Epithelial cell of proximal tubule (primary cell): ENCODE data around the gene ADGRF4. TPM values are rescaled to one million over a fixed set of nuclear protein-coding genes. Genes with fewer than 3 reads are reported as not detected.

ENCODE experiments used
- DNase-seq: peaks from one replicate; pipeline ENCODE4 v3.0.0-alpha.2; 2011; ENCODE audit warnings: low read depth
- H3K4me3 ChIP-seq: 2 replicates; pipeline ENCODE4 v1.5.1; 2011; ENCODE audit warnings: low read depth, mild to moderate bottlenecking, low read length
- total RNA-seq: library from RNA; depleted of rRNA; stranded (reverse); fragments of >200 nt; gene quantifications from 2 replicates; pipeline ENCODE4 v1.2.3, GENCODE V29; 2015
- TF ChIP-seq, protein P1 (sequence below): conservative IDR thresholded peaks from 2 replicates; pipeline ENCODE4 v1.5.1; 2012; ENCODE audit warnings: low read depth, mild to moderate bottlenecking, low read length

Gene ADGRF4, protein sequence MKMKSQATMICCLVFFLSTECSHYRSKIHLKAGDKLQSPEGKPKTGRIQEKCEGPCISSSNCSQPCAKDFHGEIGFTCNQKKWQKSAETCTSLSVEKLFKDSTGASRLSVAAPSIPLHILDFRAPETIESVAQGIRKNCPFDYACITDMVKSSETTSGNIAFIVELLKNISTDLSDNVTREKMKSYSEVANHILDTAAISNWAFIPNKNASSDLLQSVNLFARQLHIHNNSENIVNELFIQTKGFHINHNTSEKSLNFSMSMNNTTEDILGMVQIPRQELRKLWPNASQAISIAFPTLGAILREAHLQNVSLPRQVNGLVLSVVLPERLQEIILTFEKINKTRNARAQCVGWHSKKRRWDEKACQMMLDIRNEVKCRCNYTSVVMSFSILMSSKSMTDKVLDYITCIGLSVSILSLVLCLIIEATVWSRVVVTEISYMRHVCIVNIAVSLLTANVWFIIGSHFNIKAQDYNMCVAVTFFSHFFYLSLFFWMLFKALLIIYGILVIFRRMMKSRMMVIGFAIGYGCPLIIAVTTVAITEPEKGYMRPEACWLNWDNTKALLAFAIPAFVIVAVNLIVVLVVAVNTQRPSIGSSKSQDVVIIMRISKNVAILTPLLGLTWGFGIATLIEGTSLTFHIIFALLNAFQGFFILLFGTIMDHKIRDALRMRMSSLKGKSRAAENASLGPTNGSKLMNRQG
- total RNA-seq: 1.5 and 3.4 TPM in 2 replicates

DNA sequence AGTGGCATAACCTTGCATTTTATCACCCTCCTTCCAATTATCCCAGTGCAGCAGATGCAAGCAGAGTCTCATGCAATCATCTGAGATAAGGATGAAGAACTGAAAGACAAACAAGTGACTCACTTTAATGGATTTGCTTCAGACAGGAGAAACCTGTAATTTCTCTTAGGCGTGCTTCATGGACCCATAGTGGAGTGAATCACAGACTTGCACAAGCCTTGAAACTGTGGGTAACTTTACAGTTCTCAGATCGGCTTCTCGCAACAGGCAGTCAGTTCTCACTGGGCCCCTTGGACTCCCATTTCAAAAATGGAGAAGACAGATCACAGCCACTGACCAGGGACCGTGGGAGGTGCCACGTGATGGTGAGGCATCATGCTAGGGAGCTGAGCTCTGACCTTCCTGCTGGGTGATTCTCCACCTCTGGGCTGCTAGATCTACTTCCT is at the start of gene ADGRF4:
Gene ADGRF4, plus strand, starts transcription at position 239 of the 446 bp plus-strand sequence. CDS start 8,666 bp downstream, outside the sequence.
- peak; percentile 72 for DNase-seq
- TF ChIP-seq, protein P1, sequence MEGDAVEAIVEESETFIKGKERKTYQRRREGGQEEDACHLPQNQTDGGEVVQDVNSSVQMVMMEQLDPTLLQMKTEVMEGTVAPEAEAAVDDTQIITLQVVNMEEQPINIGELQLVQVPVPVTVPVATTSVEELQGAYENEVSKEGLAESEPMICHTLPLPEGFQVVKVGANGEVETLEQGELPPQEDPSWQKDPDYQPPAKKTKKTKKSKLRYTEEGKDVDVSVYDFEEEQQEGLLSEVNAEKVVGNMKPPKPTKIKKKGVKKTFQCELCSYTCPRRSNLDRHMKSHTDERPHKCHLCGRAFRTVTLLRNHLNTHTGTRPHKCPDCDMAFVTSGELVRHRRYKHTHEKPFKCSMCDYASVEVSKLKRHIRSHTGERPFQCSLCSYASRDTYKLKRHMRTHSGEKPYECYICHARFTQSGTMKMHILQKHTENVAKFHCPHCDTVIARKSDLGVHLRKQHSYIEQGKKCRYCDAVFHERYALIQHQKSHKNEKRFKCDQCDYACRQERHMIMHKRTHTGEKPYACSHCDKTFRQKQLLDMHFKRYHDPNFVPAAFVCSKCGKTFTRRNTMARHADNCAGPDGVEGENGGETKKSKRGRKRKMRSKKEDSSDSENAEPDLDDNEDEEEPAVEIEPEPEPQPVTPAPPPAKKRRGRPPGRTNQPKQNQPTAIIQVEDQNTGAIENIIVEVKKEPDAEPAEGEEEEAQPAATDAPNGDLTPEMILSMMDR: no peak
- H3K4me3 ChIP-seq: no peak within 1 kb of the TSS

DNA sequence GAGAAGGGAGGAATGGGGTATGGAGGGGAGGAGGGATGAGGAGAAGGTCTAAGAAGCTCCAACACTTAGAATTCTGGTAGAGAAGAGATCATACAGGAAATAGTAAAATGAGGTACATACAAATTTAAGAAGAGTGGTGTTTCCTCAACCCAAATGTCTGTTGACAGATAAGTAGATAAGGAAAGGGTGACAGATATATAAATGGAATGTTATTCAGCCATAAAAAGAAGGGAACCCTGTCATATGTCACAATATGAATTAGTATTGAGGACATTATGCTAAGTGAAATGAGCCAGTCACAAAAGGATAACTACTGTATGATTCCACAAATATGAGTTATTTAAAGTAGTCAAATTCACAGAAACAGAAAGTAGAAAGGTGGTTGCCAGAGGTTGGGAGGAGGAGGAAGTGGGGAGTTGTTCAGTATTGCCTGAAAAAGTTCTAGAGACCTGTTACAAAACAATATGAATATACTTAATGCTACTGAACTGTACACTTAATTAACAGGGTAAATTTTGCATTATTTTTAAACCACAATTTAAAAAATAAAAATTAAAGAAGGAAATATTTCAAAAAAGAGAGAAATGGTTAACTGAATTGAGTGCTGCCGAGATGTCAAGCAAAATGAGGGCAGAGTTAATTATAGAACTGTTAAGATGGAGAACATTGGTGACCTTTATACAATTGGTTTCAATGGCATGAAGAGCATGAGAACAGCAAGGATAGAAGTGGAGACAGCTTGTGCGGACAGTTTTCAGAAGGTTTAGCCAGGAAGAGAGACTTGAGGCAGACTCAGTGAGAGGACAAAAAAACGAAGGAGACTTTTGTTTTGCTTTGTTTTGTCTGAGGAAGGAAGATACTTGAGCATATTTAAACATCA is 47.6 kb upstream of the ADGRF4 start:
- DNase-seq: no peak
- TF ChIP-seq, protein P1: no peak
- no peak overlapping the region for H3K4me3 ChIP-seq

DNA sequence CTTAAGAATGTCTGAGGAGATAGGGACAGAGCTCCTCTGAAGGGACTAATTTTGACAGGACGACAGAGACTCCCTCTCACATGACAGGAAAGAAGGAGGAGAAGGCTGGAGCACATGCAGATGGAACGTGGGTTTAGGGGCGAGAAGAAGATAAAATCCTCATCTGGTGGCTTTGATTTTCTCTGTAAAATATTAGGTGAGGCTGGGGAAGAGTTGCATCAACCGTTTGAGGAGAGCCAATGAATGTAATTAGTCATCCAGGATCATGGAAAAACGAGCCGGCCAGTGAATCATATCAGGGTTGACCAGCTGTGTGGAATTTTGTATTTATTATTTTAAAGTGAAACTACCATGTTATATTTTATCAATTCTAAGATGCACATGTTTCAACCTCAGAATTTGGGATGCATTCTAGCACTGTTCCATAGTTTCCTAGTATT is 46.9 kb upstream of the ADGRF4 start:
- H3K4me3 ChIP-seq: peak overlapping the region; percentile 12
- DNase-seq: peak; percentile 69
- TF ChIP-seq, protein P1: no peak

DNA sequence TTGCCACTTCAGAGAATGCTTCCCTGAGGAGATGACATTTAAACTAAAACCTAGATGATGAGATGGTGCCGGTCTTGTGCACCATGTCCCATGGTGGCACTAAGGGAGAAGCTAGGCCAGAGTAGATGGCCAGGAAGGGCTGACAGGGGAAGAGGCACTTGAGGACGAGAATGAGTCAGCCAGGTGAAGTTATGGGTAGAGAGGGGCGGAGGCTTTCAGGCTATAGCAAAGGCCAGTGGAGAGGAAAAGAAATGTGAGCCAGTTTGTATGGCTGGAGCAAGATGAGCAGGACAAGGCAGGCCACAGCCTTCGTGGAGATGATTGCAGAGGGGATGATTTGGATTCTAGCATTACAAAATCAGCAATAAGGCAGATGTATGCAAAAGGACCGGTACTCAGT is 44.7 kb upstream of the ADGRF4 start:
- DNase-seq: no peak
- TF ChIP-seq, protein P1: no peak
- no peak overlapping the region for H3K4me3 ChIP-seq

DNA sequence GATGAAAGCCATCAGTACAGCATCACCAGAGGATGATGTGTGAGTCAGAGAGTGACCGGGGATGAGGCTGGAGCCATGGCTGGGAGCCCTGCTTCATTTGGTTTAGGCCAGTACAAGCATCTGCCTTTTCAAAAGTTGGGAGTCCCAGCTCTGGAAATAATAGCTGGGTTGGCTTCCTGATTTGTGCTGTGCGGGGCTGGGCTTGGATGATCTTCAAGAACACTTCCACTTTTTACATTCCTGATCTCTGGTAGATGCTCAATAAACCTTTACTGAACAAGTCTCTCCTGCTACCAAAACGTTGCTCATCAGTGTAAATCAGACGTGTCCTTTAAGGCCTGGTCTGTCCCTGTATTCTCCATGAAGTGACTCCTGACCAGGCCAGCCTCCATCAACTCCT is 44.1 kb upstream of the ADGRF4 start:
- DNase-seq: no peak
- TF ChIP-seq, protein P1: no peak

DNA sequence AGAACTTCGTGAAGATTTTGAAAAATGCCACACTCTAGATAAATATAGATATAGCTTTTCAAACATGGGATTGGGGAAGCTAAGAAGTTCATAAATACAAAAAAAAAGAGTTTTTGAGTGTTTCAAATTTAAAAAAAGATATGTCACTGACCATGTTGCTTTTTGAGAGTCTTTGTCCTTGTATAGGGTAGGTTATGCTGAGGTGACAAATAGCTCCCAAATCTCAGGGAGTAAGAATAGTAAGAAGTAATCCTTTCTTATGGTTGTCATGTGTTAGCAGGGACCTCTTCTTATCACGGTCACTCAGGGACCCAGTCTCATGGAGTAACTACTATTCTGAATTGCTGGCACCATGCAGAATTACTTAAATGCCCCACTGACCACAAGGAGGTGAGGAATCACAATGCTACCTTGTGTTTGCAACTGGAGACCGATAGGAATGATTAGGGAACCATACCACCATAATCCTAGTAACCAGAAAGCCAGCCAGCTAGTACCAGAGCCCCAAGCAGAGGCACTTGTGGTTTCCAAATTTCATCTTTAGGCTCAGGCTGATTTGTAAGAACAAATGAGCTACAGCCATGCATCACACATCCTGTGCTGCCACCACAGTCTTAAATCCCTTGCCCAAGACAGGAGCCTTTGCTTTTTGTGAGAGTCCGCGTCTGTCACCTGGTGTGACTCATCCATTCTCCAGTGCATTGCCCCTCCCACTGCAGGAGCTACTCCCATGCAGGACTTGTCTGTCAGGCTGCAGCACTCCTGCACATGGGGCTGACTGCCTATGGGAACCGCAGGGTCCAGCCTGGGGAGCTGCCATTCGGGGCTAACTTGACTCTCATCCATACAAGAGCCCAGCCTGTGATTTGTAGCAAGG is 42.4 kb upstream of the ADGRF4 start:
- H3K4me3 ChIP-seq: no peak overlapping the region
- TF ChIP-seq, protein P1: no peak
- no peak for DNase-seq

More for the DNA sequence above, 44.1 kb upstream of the ADGRF4 start:
- H3K4me3 ChIP-seq: no peak overlapping the region
